GM21529 (cell line): ENCODE results near the gene NFIX.

Experiments used
- ATAC-seq: cut with Tn5 transposase; IDR thresholded peaks from one replicate; pipeline ENCODE4 v1.9.1; 2021; ENCODE audit not compliant: unreplicated experiment

NFIX gene

DNA sequence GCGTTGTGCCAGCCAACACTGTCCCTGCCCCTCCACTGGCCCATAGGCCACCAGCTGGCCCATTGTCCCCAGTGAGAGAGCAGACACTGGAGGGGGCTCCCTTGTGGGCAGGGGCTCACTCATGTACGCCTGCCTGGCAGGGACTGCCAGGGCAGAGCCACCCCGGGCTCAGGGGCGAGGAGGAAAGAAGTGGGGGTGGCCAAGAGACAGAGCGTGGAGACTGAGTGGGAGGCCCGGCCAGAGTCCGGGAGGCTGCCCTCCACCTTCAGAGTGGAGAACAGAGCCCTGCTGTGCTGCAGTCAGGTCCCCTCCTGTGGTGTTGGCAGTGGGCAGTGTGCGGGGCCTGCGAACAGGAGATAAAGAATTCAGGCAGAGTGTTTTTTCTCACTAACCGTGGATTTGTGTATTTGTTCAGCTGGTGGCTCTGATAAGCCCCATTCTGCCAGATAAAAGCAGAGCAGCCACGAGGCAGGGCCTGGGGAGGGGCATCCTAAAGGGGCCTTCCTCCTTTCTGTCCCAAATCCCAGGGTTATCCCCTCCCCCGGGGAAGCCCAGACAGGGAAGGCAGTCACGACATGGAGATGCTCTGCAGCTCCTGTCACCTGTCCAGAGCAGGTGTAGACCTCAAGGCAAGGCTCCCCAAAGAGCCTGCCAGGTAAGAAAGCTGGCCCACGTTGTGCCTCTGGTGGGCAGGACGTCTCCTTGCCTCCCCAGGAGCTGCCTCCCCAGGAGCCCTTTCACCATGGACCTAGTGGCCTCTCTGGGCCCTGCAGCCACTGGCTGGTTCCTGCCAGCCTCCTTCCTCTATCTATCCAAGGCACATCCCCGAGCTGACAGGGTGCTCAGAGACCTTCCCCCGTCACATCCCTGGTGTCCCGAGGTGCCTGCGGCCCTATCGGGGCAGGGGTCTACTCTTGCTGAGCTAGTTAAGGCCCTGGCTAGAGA, 74.4 kb downstream of the NFIX start:
- no peak for ATAC-seq

DNA sequence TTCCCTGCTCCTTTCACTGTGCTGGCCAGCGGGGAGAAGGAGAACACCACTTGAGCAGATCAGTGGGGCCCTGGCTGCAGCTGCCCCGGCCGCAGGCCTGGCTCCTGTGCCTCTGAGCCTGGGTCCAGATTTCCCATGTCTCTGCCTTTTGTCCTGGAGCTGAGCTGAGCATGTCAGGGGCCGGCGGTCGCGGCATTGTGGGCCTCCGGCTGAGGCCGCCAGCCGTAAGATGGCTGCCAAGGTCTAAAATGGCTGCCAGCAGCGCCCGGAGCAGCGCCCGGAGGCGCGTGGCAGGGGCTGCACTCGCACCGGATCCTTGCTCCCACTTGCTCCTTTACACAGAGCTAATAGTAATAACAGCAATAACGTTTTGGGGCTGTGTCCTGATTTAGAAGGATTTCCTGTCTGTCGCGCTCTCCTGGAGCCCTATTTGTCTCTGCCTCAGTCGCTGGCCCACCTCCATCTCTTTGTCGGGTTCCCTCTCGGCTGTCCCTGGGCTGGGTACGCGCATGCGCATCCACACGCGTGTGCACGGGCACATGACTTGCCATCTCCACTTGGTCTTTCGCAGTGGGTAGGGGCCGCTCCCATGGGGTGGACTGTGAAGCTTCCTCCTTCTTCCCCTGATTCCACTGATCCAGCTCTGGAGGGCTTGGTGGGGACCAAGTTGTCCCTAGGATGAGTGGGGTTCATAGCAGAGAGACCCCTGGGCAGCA, 75.3 kb downstream of the NFIX start:
- no peak for ATAC-seq

DNA sequence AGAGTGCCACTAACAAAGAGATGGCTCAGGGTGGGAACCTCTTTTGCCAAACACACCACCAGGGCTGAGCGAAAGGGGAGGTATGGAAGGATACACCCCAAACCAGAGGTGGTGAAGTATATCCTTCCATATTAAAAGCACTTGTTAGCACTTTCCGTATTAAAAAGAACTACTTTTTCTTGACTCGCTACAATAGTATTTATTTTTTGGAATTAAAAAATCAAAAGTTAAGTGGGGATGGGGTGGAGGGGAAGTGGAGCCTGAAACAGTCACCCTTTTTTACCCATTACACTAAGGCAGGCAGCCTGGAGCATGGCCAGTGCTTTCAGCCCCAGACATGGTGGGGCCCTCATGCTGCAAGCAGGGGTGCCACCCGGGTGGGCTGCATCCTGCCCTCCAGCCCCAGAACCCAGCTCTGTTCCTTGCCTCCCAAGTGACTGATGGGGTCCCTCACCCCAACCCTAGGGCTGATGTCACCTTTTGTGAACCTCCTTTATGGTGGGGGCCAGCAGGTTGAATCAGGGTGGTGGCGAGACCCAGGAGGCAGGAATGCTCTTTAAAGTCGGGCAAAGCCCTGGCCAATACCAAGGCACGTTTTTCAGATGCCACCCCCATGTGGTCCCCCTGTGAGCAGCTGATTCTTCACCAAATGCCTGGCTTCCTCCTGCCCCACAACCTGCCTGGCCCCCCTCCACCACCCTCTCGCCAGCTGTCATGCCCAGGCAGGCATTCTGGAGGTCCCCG, 76.3 kb downstream of the NFIX start:
- no peak for ATAC-seq

DNA sequence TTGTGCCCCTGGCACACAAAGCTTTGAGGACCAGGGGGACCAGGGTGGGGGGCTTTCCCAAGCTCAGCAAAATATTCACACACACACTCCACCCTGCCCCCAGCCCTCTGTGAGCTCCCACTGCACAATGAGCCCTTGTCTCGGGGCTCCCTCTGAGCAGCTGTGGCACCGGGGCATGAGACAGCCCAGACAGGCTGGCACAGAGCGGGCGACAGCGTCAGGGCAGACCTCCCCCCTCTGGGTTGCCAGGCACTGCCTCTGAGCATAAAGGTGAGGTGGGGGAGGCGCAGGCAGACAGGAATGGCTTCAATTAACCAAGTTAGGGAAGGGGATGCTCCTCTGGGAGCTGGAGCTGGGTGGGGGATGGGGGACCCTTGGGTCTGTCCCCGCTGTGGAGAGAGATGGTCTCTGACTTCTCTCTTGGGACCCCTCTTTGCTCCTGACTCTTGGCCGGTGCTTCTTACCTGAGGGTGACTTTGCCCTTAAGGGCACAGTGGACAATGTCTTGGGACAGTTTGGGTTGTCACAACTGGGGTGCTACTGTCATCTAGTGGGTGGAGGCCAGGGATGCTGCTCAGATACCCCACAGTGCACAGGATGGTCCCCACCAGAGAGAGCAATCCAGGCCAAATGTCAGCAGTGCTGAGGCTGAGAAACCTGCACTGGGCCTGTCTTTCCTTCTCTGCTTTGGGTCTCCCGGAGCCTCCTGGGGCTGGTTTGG, 77.1 kb downstream of the NFIX start:
- no peak for ATAC-seq

DNA sequence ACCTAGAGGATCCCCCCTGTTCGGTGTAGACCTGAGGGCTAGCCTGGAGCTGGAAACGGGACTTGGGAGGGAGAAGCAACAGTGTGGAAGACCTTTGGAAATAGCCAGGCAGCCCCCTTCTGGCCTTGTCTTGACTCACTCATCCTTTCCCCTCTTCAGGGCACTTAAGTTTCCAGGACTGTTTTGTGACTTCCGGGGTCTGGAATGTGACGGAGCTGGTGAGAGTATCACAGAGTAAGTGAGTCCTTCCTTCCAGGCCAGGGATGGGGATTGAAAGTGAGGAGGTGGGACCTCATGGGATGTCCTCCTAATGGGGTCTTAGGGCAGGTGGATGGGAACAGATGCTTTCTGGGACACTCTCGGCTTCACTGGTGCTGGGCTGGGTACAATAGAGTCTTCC, 78.0 kb downstream of the NFIX start:
- ATAC-seq, result no peak

DNA sequence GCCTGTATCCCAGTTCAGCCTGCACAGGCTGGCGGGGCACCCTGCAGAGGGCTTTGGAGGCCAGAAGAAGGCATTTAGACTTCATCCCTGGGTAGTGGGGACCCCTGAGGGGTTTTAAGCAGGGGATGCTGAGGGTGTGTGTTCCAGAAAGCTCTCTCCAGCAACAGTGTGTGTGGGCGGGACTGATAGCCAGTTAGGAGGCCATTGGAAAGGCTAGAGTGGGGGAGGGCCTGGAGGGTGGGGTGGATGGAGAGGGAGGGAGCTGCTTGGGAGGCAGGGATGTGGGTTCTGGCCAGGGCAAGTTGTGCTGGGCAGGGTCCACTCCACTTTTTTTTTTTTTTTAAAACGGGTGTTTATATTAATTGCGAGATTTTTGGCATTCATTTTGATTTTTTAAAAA, 79.1 kb downstream of the NFIX start:
- ATAC-seq, result no peak

DNA sequence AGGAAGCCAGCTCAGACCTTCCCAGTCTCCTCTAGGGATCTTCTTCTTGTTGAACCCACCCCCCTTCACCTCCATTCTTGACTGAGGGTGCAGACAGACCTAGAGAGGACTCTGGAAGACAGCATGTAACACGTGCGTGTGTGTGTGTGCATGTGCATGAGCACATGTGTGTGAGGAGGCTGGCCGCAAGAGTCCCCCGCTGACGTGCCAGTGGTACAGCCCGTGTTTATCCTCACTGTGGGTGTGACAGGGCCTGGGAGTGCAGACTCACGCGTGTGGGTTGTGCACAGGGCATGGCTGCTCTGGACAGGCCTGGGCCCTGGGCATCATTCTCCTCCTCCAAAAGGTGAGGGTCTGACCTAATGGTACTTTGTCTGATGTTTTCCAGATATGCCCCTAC, 81.0 kb downstream of the NFIX start:
- no peak for ATAC-seq

DNA sequence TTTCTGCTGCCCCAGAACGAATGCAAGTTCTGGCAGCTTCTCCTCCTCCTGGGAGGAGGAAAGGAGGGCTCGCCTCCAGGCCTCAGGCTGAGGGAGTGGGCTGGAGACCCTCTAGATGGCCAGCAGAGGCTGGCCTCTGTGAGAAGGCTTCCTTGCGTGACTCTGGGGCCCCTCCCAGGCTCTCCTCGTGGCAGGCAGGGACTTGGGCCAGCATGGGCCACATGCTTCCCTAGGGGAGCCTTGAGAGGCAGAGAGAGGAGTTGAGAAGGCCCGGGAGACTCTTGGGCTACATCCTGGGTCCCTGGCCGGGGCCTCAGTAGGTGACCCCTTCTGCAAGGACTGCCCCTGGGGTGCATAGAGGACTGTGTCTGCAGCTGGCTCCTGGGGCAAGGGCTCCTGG, 81.5 kb downstream of the NFIX start:
- ATAC-seq, result no peak

DNA sequence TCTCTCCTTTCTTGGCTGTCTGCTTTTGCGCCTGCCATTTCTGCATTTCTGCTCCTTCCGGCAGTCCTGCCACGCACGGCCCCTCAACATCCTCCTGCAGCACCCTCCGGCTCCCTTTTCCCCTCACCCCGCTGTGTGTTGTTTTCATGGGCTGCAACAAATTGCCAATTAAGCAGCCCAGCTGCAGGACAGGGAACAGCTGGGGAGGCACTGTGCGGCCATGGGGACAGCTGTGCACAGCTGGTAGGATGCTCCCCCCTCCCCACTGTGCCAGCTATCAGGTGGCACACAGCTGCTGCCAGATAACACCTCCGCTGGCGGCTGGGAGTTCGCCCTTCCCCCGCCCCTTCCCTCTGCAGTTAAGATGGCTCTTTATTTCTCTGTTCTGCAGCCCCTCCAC, 82.0 kb downstream of the NFIX start:
- no peak for ATAC-seq

DNA sequence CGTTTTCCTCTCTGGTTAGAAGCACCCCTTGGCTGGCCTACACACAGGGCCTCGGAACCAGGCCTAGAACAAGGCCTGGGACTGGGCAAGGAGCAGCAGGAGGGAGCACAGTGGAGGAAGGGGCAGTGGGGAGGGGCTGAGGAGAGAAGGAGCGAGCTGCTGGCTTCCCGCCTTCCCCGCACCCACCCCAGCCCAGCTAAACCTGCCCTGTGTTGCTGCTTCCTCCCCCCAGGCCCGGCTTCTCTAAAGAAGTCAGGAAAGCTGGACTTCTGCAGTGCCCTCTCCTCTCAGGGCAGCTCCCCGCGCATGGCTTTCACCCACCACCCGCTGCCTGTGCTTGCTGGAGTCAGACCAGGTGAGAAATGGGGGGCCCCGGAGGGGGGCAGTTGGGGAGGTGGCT, 83.1 kb downstream of the NFIX start:
- ATAC-seq, result no peak

DNA sequence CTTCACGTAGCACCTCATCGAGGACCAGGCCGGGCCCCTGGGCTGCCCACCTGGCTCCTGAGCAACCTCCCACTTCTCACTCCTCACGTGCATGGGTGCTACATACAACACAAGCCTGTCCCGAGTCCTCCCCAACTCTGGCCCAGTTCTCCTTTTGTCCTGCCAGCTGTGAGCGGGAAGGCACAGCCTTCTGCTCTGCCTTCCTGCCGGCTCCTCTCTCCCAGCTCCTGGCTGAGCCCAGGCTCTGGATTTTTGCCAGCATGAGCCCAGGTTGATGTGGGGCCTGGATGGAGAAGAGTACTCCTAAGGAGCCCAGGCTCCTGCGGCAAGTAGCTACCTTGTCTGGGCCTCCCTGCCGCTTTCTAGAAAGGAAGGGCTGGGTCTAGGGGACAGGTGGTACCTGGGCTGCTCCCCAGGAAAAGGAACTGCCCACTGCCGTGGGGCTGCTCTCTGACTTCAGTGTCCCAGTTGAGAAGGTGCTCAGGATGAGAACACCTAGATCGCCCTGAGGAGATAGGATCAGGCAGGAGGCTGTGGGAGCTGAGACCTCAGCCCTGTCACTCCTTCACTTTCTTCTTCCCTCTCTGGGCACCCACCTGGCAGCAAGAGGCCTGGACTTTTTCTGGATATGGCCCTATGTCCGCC, 83.7 kb downstream of the NFIX start:
- ATAC-seq, result no peak

DNA sequence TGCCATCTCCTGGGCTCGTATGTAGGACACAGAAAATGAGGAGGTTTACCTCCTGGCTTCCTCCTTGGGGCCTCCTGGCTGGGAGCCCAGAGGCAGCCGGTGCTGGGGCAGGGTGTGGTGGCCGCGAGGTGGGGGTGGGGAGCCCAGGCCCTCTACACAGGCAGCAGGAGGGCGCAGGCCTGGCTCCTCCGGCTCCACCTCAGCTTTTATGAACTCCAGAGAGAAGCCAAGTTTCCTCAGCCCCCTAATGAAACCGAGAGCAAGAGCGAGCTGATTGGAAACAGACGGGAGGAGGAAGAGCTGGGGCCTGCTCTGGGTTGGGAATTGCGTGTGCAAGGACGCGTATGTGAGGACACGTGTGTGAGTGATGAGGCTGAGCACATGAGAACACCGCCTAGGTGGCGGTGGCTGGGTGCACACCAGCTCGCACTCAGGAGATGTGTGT, 84.3 kb downstream of the NFIX start:
- no peak for ATAC-seq

DNA sequence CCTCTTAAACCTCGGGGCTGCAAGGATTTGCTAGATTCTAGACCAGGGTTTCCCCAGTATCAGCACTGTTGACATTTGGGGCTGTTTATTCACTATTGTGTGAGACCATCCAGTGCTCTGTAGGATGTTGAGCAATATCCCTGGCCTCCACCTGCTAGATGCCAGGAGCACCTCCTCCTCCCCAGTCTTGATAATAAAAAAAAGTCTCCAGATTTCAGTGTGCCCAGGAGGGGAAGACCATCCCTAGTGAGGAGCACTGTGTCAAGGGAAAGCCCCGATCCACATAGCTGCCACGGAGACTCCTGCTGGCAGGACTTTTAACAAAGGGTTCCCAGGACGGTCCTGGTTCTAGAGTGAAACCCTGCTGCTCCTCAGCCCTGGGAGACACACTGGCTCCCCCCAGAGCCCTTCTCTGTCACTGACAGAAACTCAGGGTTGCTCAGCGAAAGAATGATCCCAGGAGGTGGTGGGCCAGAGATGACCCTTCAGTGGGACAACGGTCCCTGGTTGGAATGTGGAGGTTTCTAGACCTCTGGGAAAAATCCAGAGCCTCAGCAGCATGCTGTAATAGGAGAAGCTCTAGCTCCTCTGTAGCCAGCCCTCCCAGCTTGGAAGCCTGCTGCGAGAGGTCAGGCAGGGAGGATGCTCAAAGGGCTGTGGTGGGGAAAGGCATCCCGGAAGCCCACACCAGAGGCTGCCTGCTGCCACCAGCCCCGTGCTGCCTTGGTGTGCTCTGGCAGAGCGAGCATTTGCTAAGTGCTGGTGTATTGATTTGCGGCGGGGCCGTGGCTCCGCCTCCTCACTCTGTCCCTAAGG, 87.1 kb downstream of the NFIX start:
- no peak for ATAC-seq

DNA sequence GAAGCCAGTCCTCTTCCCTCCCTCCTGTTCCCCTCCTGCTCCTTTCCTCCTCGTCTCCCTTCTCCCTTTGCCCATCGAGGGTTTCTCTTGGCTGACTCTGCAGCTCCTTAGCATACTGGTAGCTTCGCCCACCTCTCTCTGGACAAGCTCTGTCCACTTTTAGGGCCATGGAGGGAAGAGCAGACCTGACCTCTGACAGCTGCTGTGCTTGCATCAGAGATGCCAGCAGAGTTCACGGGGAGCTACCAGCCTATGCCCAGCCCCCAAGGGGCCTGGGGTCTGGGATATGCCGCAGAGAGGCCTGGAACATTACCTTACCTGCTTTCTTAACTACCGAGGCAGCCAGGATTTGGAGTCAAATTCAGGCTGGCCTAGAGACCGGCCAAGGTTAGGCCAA, 87.7 kb downstream of the NFIX start:
- no peak for ATAC-seq

DNA sequence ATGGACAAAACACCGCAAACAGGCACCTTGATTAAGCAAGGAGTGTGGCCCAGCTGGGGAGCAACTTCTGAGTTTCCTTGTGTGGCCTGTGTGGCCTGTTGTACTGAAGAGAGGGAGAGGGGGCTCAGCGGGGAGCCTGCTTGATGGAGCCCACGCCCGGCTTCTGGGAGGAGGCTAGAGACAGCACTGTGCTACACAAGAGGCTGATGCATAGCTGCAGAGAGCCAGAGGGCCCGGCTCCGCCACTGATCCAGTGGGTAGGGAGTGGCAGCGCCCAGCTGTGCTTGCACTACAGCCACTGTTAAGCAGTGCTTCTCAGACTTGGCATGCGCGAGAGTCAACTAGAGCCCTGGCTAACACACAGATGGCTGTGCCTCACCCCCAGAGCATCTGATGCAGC, 88.4 kb downstream of the NFIX start:
- ATAC-seq, result no peak

DNA sequence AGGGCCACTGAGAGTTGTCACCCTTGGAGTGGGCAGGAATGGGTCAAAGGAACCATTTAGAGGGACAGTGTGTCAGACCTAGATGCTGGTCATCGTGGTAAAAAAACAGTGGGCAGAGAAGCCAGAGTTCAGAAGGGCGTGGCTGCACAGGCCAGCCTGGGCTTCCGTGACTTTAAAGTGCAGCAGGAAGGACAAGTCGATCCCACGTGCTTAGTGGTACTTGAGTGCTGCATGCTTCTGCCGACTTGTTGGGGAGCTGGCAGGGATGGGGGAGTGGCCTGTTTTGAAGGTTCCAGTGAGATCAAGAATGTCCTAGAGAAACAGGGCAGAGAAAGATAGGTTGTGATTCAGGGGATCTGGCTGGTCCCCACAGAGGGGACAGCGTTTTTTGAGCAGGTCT, 90.4 kb downstream of the NFIX start:
- no peak for ATAC-seq

DNA sequence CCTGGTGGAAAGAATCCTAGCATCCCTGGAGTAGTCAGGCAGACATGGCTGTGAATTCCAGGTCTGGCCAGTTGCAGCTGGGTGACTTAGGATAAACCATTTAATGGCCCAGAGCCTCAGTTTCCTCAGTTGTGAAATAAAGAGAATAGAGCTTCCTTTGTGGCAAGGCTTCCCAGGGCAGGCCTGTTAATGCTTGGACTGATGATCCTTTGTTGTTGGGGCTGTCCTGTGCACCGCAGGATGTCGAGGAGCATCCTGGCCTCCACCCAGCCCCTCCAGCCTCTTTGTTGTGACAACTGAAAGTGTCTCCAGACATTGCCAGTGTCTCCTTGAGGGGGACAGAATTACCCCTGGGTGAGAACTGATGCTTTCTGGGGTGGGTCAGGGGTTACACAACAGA, 91.1 kb downstream of the NFIX start:
- no peak for ATAC-seq

DNA sequence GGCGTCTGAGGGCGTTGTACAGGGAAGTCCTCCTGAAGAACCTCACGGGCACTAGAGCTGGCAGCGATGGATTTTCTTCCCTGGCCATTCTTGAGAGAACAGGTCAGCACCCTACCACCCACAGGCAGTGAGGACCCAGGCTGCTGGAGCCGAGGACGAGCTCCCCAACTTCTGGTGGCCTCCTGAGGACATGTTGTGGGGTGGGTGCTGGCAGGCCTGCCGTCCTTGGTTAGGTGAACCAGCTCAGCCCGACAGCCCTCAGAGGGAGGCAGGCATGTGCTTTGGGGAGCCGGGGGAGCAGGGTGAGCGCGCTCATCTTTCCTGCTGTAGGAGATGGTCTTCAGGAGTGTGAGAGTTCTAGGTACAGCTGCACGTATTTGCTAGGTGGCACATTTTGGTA, 92.0 kb downstream of the NFIX start:
- no peak for ATAC-seq

DNA sequence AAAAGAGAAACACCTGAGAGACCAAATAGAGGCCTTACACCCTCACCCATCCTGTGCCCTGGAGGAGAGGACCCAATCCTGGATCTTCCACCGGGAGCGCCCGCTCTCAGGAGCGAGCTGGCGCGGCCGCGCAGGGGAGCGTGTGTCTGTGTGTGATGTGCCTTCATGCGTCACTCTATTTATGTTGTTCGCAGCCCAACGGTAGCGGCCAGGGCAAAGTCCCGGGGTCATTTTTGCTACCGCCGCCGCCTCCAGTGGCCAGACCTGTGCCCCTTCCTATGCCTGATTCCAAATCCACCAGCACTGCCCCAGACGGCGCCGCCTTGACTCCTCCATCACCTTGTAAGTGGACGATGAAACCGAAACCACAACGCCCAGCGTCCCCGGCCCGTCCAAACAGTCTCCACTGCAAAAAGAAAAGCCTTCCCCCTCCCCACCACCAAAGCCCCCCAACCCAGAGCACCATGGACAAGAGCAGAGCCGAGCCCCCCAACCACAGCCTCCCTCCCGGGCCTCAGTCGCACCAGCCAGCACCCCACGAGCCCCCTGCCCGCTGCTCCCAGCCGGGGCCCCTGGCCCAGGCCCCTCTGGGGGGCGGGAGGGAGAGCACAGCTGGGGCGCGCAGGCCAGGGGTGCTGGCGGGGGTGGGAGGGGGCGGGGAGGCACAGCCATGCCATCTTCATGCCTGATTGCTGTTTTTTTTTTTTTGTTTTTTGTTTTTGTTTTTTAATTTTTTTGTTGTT, 92.7 kb downstream of the NFIX start:
- ATAC-seq, result no peak
